Esophagus squamous epithelium (tissue), 5 donors: ENCODE measurements around the gene TSPAN31. TPM values are rescaled to one million over a fixed set of nuclear protein-coding genes. Genes with fewer than 3 reads are reported as not detected.
A peak's percentile ranks its signal among the peaks of the same experiment; 100 is the strongest.

Experiments used
- DNase-seq: peaks from one replicate; lab custom pipeline; 2025; lab: John Stamatoyannopoulos, UW
- H3K27ac ChIP-seq, 4 donors: fragments of 200-600 bp; sonication (generic); one replicate each; pipeline ENCODE4 v1.5.1; 2016 to 2019; ENCODE audit warnings: mild to moderate bottlenecking in 1 of 4
- H3K27me3 ChIP-seq, 4 donors: fragments of 200-600 bp; sonication (generic); 1 replicate in 3 of 4; 2 replicates in 1 of 4; pipeline versions ENCODE4 v1.5.1 to v1.6.0; 2017 to 2021; ENCODE audit warnings: antibody characterized with exemption in 1 of 4
- H3K36me3 ChIP-seq, 3 donors: fragments of 200-600 bp; sonication (generic); one replicate each; pipeline ENCODE4 v1.5.1; 2016 to 2019
- H3K4me1 ChIP-seq, 3 donors: fragments of 200-600 bp; sonication (generic); one replicate each; pipeline ENCODE4 v1.5.1; 2017 to 2019
- H3K4me3 ChIP-seq, 4 donors: fragments of 200-600 bp; sonication (generic); 1 replicate in 3 of 4; 2 replicates in 1 of 4; pipeline ENCODE4 v1.5.1; 2016 to 2019; ENCODE audit warnings: mild to moderate bottlenecking in 2 of 4, moderate library complexity in 1 of 4
- H3K9me3 ChIP-seq, 3 donors: fragments of 200-600 bp; sonication (generic); one replicate each; pipeline ENCODE4 v1.5.1; 2016 to 2019
- POLR2A ChIP-seq, 4 donors: fragments of 450-650 bp; IDR thresholded peaks; one replicate each; pipeline ENCODE4 v1.6.1; 2017; ENCODE audit warnings: antibody characterized with exemption in 4 of 4, mild to moderate bottlenecking in 4 of 4, moderate library complexity in 3 of 4
- WGBS, 2 donors: methylation state at CpG; one replicate each; pipeline ENCODE4 v1.1.5; 2018; 5-methylcytosine and 5-hydroxymethylcytosine counted together
- intact Hi-C: fragments of 100-400 bp; cut with DNase I; formaldehyde crosslinking; loops from one replicate; pipeline ENCODE4 v1.15.0; 2022
- total RNA-seq, 4 donors: library from RNA; depleted of rRNA; stranded (reverse); fragments of >200 nt; gene quantifications; one replicate each; pipeline ENCODE4 v1.1.0, GENCODE V29; 2016
- TF ChIP-seq, protein P1 (sequence below), 6 experiments: fragments of 450-650 bp in 4 of 6; fragments of 200-600 bp in 2 of 6; sonication (generic) in 2 of 6; IDR thresholded peaks; one replicate each; pipeline ENCODE4 v1.5.1; 2016 to 2019; ENCODE audit warnings: antibody characterized with exemption in 6 of 6, mild to moderate bottlenecking in 4 of 6, moderate library complexity in 4 of 6
- donor health status: DM: yes; HTN: yes; CAD: no.

The TSPAN31 gene
- total RNA-seq, 4 donors from 2014 or later, result 37.2 to 62.5 (median 40.2) TPM

DNA sequence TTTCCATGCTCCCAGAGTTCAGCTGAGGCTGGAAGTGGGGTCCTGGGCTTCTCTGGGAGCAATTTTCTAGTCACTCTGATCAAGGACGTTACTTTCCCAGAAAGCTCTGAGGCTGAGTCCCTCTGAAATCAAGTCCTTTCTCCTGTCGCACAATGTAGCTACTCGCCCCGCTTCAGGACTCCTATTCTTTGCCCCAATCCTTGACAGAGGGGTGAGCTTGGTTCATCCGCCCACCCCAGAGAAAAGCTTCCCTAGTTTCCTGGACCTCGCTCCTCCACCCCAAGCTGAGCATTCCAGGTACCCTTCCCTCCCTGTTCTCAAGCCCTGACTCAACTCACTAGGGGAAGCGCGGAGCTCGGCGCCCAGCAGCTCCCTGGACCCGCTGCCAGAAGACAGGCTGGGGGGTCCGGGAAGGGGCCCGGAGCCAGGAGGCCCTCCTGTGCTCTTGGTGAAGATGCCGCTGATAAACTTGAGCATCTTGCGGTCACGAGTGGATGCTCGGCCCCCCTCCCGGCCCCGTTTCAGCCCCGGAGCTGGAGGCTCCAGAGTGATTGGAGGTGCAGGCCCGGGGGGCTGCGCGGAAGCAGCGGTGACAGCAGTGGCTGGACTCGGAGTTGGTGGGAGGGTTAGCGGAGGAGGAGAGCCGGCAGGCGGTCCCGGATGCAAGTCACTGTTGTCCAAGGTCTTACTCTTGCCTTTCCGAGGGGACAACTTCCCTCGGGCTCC, 7.9 kb upstream of the TSPAN31 start:
- intact Hi-C loops, result no loop called here
- no peak for DNase-seq
- no peaks in the 10 kb centered on the region for H3K9me3 ChIP-seq
- H3K4me3 ChIP-seq, result peak overlapping the region in 2 of 4 donors; percentile 38 to 58
- peaks cover 26 to 97% (median 38%) of the 10 kb centered on the region in 4 donors for H3K27me3 ChIP-seq
- WGBS, 2 donors, result 13 to 55% methylated on average over 6 of the region's 31 CpGs
- H3K36me3 ChIP-seq, result peaks cover 0 to 9% (median 0%) of the 10 kb centered on the region in 3 donors
- H3K4me1 ChIP-seq, result peaks cover 25 to 45% (median 31%) of the 10 kb centered on the region in 3 donors
- no peak for TF ChIP-seq POLR2A (IDR thresholded peaks at IDR 0.05)
- TF ChIP-seq, protein P1, sequence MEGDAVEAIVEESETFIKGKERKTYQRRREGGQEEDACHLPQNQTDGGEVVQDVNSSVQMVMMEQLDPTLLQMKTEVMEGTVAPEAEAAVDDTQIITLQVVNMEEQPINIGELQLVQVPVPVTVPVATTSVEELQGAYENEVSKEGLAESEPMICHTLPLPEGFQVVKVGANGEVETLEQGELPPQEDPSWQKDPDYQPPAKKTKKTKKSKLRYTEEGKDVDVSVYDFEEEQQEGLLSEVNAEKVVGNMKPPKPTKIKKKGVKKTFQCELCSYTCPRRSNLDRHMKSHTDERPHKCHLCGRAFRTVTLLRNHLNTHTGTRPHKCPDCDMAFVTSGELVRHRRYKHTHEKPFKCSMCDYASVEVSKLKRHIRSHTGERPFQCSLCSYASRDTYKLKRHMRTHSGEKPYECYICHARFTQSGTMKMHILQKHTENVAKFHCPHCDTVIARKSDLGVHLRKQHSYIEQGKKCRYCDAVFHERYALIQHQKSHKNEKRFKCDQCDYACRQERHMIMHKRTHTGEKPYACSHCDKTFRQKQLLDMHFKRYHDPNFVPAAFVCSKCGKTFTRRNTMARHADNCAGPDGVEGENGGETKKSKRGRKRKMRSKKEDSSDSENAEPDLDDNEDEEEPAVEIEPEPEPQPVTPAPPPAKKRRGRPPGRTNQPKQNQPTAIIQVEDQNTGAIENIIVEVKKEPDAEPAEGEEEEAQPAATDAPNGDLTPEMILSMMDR (IDR thresholded peaks at IDR 0.05), result no peak
- H3K27ac ChIP-seq, result no peak overlapping the region

DNA sequence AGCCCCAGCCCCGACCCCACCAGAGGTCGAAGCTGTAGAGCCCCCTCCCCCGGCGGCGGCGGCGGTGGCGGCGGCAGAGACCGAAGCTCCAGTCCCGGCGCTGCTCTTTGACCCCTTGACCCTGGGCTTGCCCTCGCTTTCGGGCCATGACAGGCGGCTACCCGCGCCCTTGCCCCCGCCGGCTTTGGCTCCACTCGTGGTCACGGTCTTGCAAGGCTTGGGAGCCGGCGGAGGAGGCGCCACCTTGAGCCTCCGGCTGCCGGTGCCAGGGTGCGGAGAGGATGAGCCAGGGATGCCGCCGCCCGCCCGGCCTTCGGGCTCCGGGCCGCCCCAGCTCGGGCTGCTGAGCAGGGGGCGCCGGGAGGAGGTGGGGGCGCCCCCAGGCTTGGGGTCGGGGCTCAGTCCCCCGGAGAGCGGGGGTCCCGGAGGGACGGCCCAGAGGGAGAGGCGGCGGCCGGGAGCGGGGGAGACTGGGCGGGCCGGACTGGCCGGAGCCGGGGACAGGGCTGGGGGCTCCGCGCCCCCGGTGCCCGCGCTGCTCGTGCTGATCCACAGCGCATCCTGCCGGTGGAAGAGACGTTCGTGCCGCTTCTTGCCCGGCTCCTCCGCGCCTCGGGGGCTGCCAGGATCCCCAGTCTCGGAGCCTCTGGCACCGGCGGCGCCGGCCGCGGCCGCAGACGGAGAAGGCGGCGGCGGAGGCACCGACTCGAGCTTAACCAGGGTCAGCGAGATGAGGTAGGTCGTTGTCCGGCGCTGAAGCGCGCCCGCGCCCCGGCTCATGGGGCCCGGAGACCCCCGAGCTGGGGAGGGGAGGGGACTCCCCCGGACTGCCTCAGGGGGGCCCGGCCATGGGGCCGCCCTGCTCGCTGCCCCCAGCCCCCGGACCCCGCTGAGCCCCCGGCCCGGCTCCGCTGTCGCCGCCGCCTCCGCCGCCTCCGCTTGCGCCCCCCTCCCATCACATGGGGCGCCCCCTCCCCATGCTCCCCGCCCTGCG, 7.1 kb upstream of the TSPAN31 start:
- intact Hi-C loops, result no loop called here
- Histone ChIP-seq H3K9me3 (no peaks in the 10 kb centered on the region), H3K27ac (no peak overlapping the region), H3K4me1 (peaks cover 25 to 52% (median 31%) of the 10 kb centered on the region in 3 donors), H3K27me3 (peaks cover 26 to 96% (median 38%) of the 10 kb centered on the region in 4 donors), H3K36me3 (peaks cover 0 to 9% (median 0%) of the 10 kb centered on the region in 3 donors), H3K4me3 (peak overlapping the region; percentile 1 to 58 (median 24))
- no peak for DNase-seq
- WGBS, 2 donors, result 40% methylated on average over 1 of the region's 110 CpGs; no CpG with 5 or more reads in 1 of the 2 donors
- TF ChIP-seq POLR2A (IDR thresholded peaks at IDR 0.05), result no peak
- TF ChIP-seq, protein P1 (IDR thresholded peaks at IDR 0.05), result peak in 1 of 6 experiments; percentile 18

DNA sequence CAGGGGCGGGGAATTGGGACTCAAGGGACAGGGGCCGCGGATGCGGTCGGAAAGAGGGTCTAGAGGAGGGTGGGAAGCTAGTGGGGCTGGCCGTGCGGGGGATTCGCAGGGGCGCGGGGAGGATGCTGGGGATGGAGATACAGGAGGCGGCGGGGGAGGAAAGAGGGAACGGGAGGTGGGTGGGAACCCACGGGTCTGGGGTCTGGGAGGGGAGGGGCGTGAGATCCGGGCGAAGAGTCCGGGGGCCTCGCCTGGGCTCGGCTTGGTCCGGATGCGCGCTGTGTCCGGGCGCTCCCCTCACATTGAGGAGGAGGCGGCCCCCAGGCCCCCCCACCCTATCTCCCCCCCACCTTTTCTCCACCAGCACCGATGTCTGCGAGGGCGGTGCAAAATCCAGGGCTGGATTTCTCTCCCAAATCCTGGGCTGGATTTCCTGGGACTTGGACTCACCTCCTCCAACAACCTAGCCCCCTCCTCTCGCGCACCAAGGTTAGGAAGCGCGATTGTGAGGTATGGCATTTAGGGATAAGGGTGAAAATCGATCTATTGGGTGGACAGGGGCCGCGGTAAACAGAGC, 6.1 kb upstream of the TSPAN31 start, which contains the start of gene AGAP2:
AGAP2 (minus strand) TSS at position 82 of the 577 bp plus-strand sequence. CDS start 496 bp downstream, outside the sequence.
- Histone ChIP-seq H3K4me3 (peak within 1 kb of the TSS; percentile 1 to 58 (median 24)), H3K36me3 (peaks cover 0 to 9% (median 0%) of the 10 kb centered on the region in 3 donors), H3K9me3 (no peaks in the 10 kb centered on the region), H3K27ac (no peak within 1 kb of the TSS), H3K27me3 (peaks cover 26 to 86% (median 38%) of the 10 kb centered on the region in 4 donors), H3K4me1 (peaks cover 25 to 52% (median 31%) of the 10 kb centered on the region in 3 donors)
- no peak for DNase-seq
- TF ChIP-seq, protein P1 (IDR thresholded peaks at IDR 0.05), result no peak
- TF ChIP-seq POLR2A (IDR thresholded peaks at IDR 0.05), result no peak
- intact Hi-C loops, result no loop called here
- 12 to 42% methylated on average over 14 to 26 of the region's 36 CpGs for WGBS, 2 donors

DNA sequence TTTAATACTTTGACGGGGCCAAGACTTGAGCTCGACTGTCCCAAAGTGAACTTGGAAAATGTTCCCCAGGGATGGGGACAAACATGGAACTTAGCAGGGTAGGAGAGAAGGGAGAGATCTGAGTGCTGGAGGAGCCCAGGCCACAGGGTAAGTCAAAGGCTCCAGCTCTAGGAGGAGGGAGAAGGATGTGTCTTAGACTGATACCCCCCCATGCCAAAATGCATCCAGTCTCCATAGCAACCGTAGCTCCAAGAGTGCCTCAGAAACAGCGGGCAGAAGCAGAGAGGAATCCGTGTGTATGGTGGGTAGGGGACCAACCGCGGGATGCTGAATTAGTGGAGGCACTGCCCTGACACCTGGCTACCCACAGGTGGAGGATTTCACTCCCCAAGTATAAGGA, 5.5 kb upstream of the TSPAN31 start:
- no peaks in the 10 kb centered on the region for H3K9me3 ChIP-seq
- intact Hi-C loops, result no loop called here
- H3K27ac ChIP-seq, result no peak overlapping the region
- peaks cover 25 to 58% (median 31%) of the 10 kb centered on the region in 3 donors for H3K4me1 ChIP-seq
- H3K36me3 ChIP-seq, result peaks cover 0 to 9% (median 0%) of the 10 kb centered on the region in 3 donors
- H3K27me3 ChIP-seq, result peaks cover 26 to 80% (median 38%) of the 10 kb centered on the region in 4 donors
- WGBS, 2 donors, result 18 to 38% methylated on average over 2 to 7 of the region's 7 CpGs
- no peak overlapping the region for H3K4me3 ChIP-seq
- TF ChIP-seq, protein P1 (IDR thresholded peaks at IDR 0.05), result no peak
- TF ChIP-seq POLR2A (IDR thresholded peaks at IDR 0.05), result no peak
- DNase-seq, result no peak
